Uterus (tissue), 2 donors: ENCODE data around the gene NFIL3.

ENCODE experiments used
- POLR2A ChIP-seq, 2 donors: fragments of 450-650 bp; IDR thresholded peaks; one replicate each; pipeline ENCODE4 v1.6.1; 2016; ENCODE audit warnings: antibody characterized with exemption in 2 of 2, mild to moderate bottlenecking in 1 of 2, moderate library complexity in 1 of 2
- TF ChIP-seq, protein P1 (sequence below), 4 experiments: fragments of 200-600 bp in 2 of 4; fragments of 450-650 bp in 2 of 4; sonication (generic) in 2 of 4; IDR thresholded peaks; one replicate each; pipeline ENCODE4 v1.5.1; 2016 to 2019; ENCODE audit warnings: antibody characterized with exemption in 4 of 4, mild to moderate bottlenecking in 2 of 4, moderate library complexity in 1 of 4

DNA sequence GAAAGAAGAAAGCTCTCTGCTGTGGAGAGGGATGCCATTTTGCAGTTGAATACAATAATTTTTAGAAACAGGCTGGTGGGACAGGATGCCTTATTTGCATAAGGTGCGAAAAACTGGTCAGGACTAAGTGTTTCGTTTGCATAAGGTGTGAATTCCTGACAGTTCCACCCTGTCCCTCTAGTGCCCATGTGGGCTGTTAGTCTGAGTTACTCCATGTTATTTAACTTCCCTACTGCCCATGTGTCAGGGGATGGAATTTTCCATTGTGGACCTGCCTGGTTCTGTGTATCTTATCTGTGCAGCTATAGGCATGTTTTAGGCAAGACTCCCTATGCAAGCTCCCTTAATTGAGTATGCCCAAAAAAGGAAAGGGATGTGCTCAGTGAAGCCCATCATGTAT is 35.3 kb upstream of the NFIL3 start:
- TF ChIP-seq, protein P1, sequence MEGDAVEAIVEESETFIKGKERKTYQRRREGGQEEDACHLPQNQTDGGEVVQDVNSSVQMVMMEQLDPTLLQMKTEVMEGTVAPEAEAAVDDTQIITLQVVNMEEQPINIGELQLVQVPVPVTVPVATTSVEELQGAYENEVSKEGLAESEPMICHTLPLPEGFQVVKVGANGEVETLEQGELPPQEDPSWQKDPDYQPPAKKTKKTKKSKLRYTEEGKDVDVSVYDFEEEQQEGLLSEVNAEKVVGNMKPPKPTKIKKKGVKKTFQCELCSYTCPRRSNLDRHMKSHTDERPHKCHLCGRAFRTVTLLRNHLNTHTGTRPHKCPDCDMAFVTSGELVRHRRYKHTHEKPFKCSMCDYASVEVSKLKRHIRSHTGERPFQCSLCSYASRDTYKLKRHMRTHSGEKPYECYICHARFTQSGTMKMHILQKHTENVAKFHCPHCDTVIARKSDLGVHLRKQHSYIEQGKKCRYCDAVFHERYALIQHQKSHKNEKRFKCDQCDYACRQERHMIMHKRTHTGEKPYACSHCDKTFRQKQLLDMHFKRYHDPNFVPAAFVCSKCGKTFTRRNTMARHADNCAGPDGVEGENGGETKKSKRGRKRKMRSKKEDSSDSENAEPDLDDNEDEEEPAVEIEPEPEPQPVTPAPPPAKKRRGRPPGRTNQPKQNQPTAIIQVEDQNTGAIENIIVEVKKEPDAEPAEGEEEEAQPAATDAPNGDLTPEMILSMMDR (IDR thresholded peaks at IDR 0.05) = no peak
- no peak for TF ChIP-seq POLR2A (IDR thresholded peaks at IDR 0.05)
